GM21825 (cell line): ENCODE results near the gene FOXO3.

ENCODE experiments used
- ATAC-seq: cut with Tn5 transposase; IDR thresholded peaks from one replicate; pipeline ENCODE4 v1.9.1; 2021; ENCODE audit warnings: mild to moderate bottlenecking, moderate library complexity; ENCODE audit not compliant: unreplicated experiment

FOXO3 gene

GRCh38 chr6:108594151-108594550 lies 33.4 kb downstream of the FOXO3 start:
- no peak for ATAC-seq

GRCh38 chr6:108594640-108595039 lies 33.9 kb downstream of the FOXO3 start:
- ATAC-seq: no peak

- ATAC-seq: no peak
These were observed 36.2 kb downstream of the FOXO3 start for GRCh38 chr6:108596956-108597355.

- no peak for ATAC-seq
These were observed 37.0 kb downstream of the FOXO3 start for GRCh38 chr6:108597572-108598304.

GRCh38 chr6:108598305-108598863 lies 37.7 kb downstream of the FOXO3 start:
- peak; percentile 77 for ATAC-seq

- ATAC-seq: no peak
These were observed 43.4 kb downstream of the FOXO3 start for GRCh38 chr6:108604156-108604555.

- no peak for ATAC-seq
These were observed 45.6 kb downstream of the FOXO3 start for GRCh38 chr6:108606250-108606690.

- ATAC-seq: no peak
These were observed 47.9 kb downstream of the FOXO3 start for GRCh38 chr6:108608453-108609275.

- ATAC-seq: no peak
These were observed 48.6 kb downstream of the FOXO3 start for GRCh38 chr6:108609276-108609769.

GRCh38 chr6:108610270-108610839 lies 49.6 kb downstream of the FOXO3 start:
- ATAC-seq: no peak

GRCh38 chr6:108610957-108611586 lies 50.4 kb downstream of the FOXO3 start:
- ATAC-seq: no peak

GRCh38 chr6:108612852-108613251 lies 52.1 kb downstream of the FOXO3 start:
- ATAC-seq: no peak

- no peak for ATAC-seq
These were observed 55.8 kb downstream of the FOXO3 start for GRCh38 chr6:108616544-108616943.

GRCh38 chr6:108616973-108617372 lies 56.3 kb downstream of the FOXO3 start:
- no peak for ATAC-seq

GRCh38 chr6:108618623-108619152 lies 58.0 kb downstream of the FOXO3 start:
- ATAC-seq: no peak

- ATAC-seq: no peak
These were observed 58.9 kb downstream of the FOXO3 start for GRCh38 chr6:108619431-108620197.

GRCh38 chr6:108621117-108621516 lies 60.4 kb downstream of the FOXO3 start:
- ATAC-seq: no peak

GRCh38 chr6:108622641-108623298 lies 62.1 kb downstream of the FOXO3 start:
- no peak for ATAC-seq

- no peak for ATAC-seq
These were observed 63.3 kb downstream of the FOXO3 start for GRCh38 chr6:108623995-108624394.
